ENCODE measurements around the gene AUTS2.

GRCh38 chr7:69622014-69622835 is 23.9 kb downstream of the AUTS2 start:
- TF ChIP-seq EZH2 (IDR thresholded peaks at IDR 0.05; ENCODE audit: insufficient read depth, poor library complexity, severe bottlenecking), result no peak
- TF ChIP-seq EZH2phosphoT487 (IDR thresholded peaks at IDR 0.05; ENCODE audit: insufficient read depth, low read depth), result no peak

Data from GM23248 (cell line).